Endodermal cell (in vitro differentiated cells): ENCODE data around the gene NYNRIN. TPM values are rescaled to one million over a fixed set of nuclear protein-coding genes. Genes with fewer than 3 reads are reported as not detected.

Source experiments
- DNase-seq: peaks from one replicate; pipeline ENCODE4 v3.0.0-alpha.2; 2017
- H3K27ac ChIP-seq: 2 replicates; pipeline ENCODE4 v1.5.1; 2013; ENCODE audit warnings: mild to moderate bottlenecking, low read depth, low read length, moderate library complexity
- H3K27me3 ChIP-seq: 2 replicates; pipeline ENCODE4 v1.6.1; 2013; ENCODE audit warnings: mild to moderate bottlenecking, low read length, moderate library complexity; ENCODE audit not compliant: insufficient read depth, control insufficient read depth, poor library complexity, severe bottlenecking
- H3K36me3 ChIP-seq: 2 replicates; pipeline ENCODE4 v1.7.0; 2013; ENCODE audit warnings: mild to moderate bottlenecking, low read length, moderate library complexity; ENCODE audit not compliant: control insufficient read depth, insufficient read depth
- H3K4me1 ChIP-seq: one replicate; pipeline ENCODE4 v1.7.0; 2013; ENCODE audit warnings: low read length; ENCODE audit not compliant: control insufficient read depth, insufficient read depth
- H3K4me3 ChIP-seq: 2 replicates; pipeline ENCODE4 v1.5.1; 2013; ENCODE audit warnings: mild to moderate bottlenecking, low read length, moderate library complexity
- H3K9ac ChIP-seq: 2 replicates; pipeline ENCODE4 v1.6.1; 2013; ENCODE audit warnings: mild to moderate bottlenecking, low read length, moderate library complexity; ENCODE audit not compliant: poor library complexity, severe bottlenecking; ENCODE audit errors: extremely low read depth
- H3K9me3 ChIP-seq: 2 replicates; pipeline ENCODE4 v1.6.1; 2013; ENCODE audit warnings: mild to moderate bottlenecking, low read length, moderate library complexity; ENCODE audit not compliant: control insufficient read depth
- H3K27ac Mint-ChIP-seq: 2 replicates; pipeline ENCODE4 v1.8.0; 2020; ENCODE audit warnings: mixed read lengths
- H3K27me3 Mint-ChIP-seq: 2 replicates; pipeline ENCODE4 v1.8.0; 2021; ENCODE audit warnings: mild to moderate bottlenecking, mixed read lengths; ENCODE audit not compliant: insufficient read depth
- H3K36me3 Mint-ChIP-seq: 2 replicates; pipeline ENCODE4 v1.8.0; 2020; ENCODE audit warnings: low read depth, mixed read lengths
- H3K4me1 Mint-ChIP-seq: 2 replicates; pipeline ENCODE4 v1.8.0; 2020; ENCODE audit warnings: mixed read lengths
- H3K4me3 Mint-ChIP-seq: 2 replicates; pipeline ENCODE4 v1.8.0; 2020; ENCODE audit warnings: mild to moderate bottlenecking, moderate library complexity, mixed read lengths
- H3K9me3 Mint-ChIP-seq: 2 replicates; pipeline ENCODE4 v1.8.0; 2020; ENCODE audit warnings: mild to moderate bottlenecking, mixed read lengths
- CTCF ChIP-seq: fragments of 200-600 bp; sonication (generic); conservative IDR thresholded peaks from 2 replicates; pipeline ENCODE4 v1.5.0; 2021; ENCODE audit warnings: antibody characterized with exemption, mild to moderate bottlenecking
- WGBS, 2 experiments: methylation state at CpG; one replicate each; pipeline versions ENCODE4 v1.1.5 to v1.1.7; 2013; ENCODE audit warnings: missing lambda C conversion rate in 2 of 2, mixed read lengths in 1 of 2; ENCODE audit not compliant: insufficient coverage in 1 of 2, insufficient read length in 1 of 2; 5-methylcytosine and 5-hydroxymethylcytosine counted together
- total RNA-seq, 2 donors: library from RNA; stranded (reverse); fragmentation: NEBNext Ultra II Directional in 1 of 2; extraction: Animal tissue kit (Norgen Biotek cat#: 25700) in 1 of 2; gene quantifications; 2 replicates in 1 of 2; 3 replicates in 1 of 2; pipeline ENCODE4 v1.2.1, GENCODE V29; 2021

The NYNRIN gene
- total RNA-seq, 2 donors from 2014 or later: 19.5 to 19.7 TPM

GRCh38 chr14:24465368-24465767 lies 66.6 kb downstream of the NYNRIN start:
- H3K27ac Mint-ChIP-seq: no peak overlapping the region
- no peaks in the 10 kb centered on the region for H3K4me1 Mint-ChIP-seq
- Histone ChIP-seq H3K4me3 (no peak overlapping the region), H3K27ac (no peak overlapping the region), H3K9ac (no peak overlapping the region), H3K36me3 (no peaks in the 10 kb centered on the region), H3K9me3 (no peaks in the 10 kb centered on the region), H3K4me1 (no peaks in the 10 kb centered on the region), H3K27me3 (no peaks in the 10 kb centered on the region)
- 79 to 100% methylated on average over 2 to 3 of the region's 3 CpGs for WGBS, 2 experiments
- no peaks in the 10 kb centered on the region for H3K36me3 Mint-ChIP-seq
- H3K9me3 Mint-ChIP-seq: peaks cover 2% of the 10 kb centered on the region
- TF ChIP-seq CTCF: no peak
- H3K27me3 Mint-ChIP-seq: no peaks in the 10 kb centered on the region
- DNase-seq: no peak
- H3K4me3 Mint-ChIP-seq: no peak overlapping the region

DNA sequence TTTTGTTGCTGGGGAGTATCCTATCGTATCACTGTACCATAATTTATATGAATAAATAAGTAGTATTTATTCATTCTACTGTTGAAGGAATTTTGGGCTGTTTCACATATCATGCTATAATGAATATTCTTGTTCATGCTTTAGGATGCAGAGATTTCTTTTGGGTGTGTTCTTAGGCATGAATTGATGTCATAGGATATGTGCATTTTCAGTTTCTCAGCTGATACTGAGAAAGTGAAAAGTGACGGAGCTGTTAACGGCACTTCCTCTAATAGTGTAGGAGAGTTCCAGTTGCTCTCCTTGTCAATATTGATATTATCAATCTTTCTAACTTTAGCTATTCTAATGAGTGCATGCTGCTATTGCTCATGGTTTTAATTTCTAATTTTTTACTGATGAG lies 67.0 kb downstream of the NYNRIN start:
- Mint-ChIP-seq H3K27ac (no peak overlapping the region), H3K27me3 (peaks cover under 1% of the 10 kb centered on the region), H3K4me1 (no peaks in the 10 kb centered on the region), H3K36me3 (no peaks in the 10 kb centered on the region), H3K4me3 (no peak overlapping the region), H3K9me3 (peaks cover 6% of the 10 kb centered on the region)
- Histone ChIP-seq H3K27me3 (no peaks in the 10 kb centered on the region), H3K9ac (no peak overlapping the region), H3K4me1 (no peaks in the 10 kb centered on the region), H3K9me3 (no peaks in the 10 kb centered on the region), H3K36me3 (no peaks in the 10 kb centered on the region), H3K4me3 (no peak overlapping the region), H3K27ac (no peak overlapping the region)
- TF ChIP-seq CTCF: no peak
- no peak for DNase-seq
- 100% methylated on average over 2 of the region's 3 CpGs; no CpG with 5 or more reads in 1 of the 2 experiments for WGBS, 2 experiments

Other genes starting within 250 kb of the NYNRIN start
- gene IRF9, start 237.7 kb upstream of the NYNRIN start, total RNA-seq: 10 to 100 TPM; 13.6 to 26.9 TPM
- 10 to 100 TPM; 60.3 to 98.3 TPM for gene REC8, start 226.9 kb upstream of the NYNRIN start, total RNA-seq
- 10 to 100 TPM; 56.3 to 67.4 TPM for gene IPO4, start 210.2 kb upstream of the NYNRIN start, total RNA-seq
- gene TM9SF1, start 203.6 kb upstream of the NYNRIN start, total RNA-seq: 10 to 100 TPM; 37.4 to 40.8 TPM
- under 1 TPM; 0.38 to 0.51 TPM for gene TSSK4, start 193.3 kb upstream of the NYNRIN start, total RNA-seq
- gene CHMP4A, start 185.5 kb upstream of the NYNRIN start, total RNA-seq: 10 to 100 TPM; 38.8 to 44.3 TPM
- 10 to 100 TPM; 21.0 to 25.0 TPM for gene MDP1, start 182.9 kb upstream of the NYNRIN start, total RNA-seq
- gene NEDD8, start 166.6 kb upstream of the NYNRIN start, total RNA-seq: 100 to 1,000 TPM; 210 to 267 TPM
- 10 to 100 TPM; 56.1 to 63.1 TPM for gene GMPR2, start 166.1 kb upstream of the NYNRIN start, total RNA-seq
- gene TINF2, start 156.4 kb upstream of the NYNRIN start, total RNA-seq: 10 to 100 TPM; 43.4 to 43.5 TPM
- gene TGM1, start 135.8 kb upstream of the NYNRIN start, total RNA-seq: 1 to 10 TPM; 1.6 to 3.4 TPM
- gene RABGGTA, start 127.4 kb upstream of the NYNRIN start, total RNA-seq: 10 to 100 TPM; 20.2 to 20.5 TPM
- 10 to 100 TPM; 21.2 to 22.5 TPM for gene DHRS1, start 99.2 kb upstream of the NYNRIN start, total RNA-seq
- 10 to 100 TPM; 31.1 to 32.0 TPM for gene NOP9, start 99.2 kb upstream of the NYNRIN start, total RNA-seq
- gene CIDEB, start 91.0 kb upstream of the NYNRIN start, total RNA-seq: 1 to 10 TPM in 1 of 2 donors, under 1 TPM in 1; 0.97 to 3.1 TPM
- gene LTB4R2, start 88.9 kb upstream of the NYNRIN start, total RNA-seq: 1 to 10 TPM; 7.4 to 9.5 TPM
- 1 to 10 TPM; 6.4 to 6.6 TPM for gene LTB4R, start 87.5 kb upstream of the NYNRIN start, total RNA-seq
- not detected for gene ADCY4, start 63.9 kb upstream of the NYNRIN start, total RNA-seq
- not detected for gene RIPK3, start 59.0 kb upstream of the NYNRIN start, total RNA-seq
- gene NFATC4, start 30.8 kb upstream of the NYNRIN start, total RNA-seq: 10 to 100 TPM; 24.8 to 34.1 TPM
- 1 to 10 TPM; 2.1 to 2.4 TPM for gene CBLN3, start 30.7 kb downstream of the NYNRIN start, total RNA-seq
- 10 to 100 TPM; 46.2 to 46.6 TPM for gene KHNYN, start 31.0 kb downstream of the NYNRIN start, total RNA-seq
- gene SDR39U1, start 43.8 kb downstream of the NYNRIN start, total RNA-seq: 10 to 100 TPM; 40.4 to 41.3 TPM
- gene CMA1, start 109.3 kb downstream of the NYNRIN start, total RNA-seq: not detected
- not detected for gene CTSG, start 177.2 kb downstream of the NYNRIN start, total RNA-seq
- not detected for gene GZMH, start 210.7 kb downstream of the NYNRIN start, total RNA-seq
- not detected for gene GZMB, start 235.2 kb downstream of the NYNRIN start, total RNA-seq